ENCODE data around the gene JAG1. TPM values are rescaled to one million over a fixed set of nuclear protein-coding genes. Genes with fewer than 3 reads are reported as not detected.

JAG1 gene
- total RNA-seq (2021) (38.3 to 45.2 TPM (median 41.6 TPM) in 3 replicates), Bru-seq, nascent RNA (percentile 91 among the genes with signal in this experiment)
- long read RNA-seq, experiment 1, full-length matches to known transcripts: 54 of 98 reads
- long read RNA-seq, experiment 1, partial matches to known transcripts: 27 of 98 reads
- long read RNA-seq, experiment 1, other reads (novel, unspliced or antisense): 17 of 98 reads
- long read RNA-seq, experiment 2, full-length matches to known transcripts: 6 of 25 reads
- long read RNA-seq, experiment 2, partial matches to known transcripts: 15 of 25 reads
- long read RNA-seq, experiment 2, other reads (novel, unspliced or antisense): 4 of 25 reads
- long read RNA-seq, experiment 3, partial matches to known transcripts: 0 of 3 reads
- long read RNA-seq, experiment 3, other reads (novel, unspliced or antisense): 3 of 3 reads

DNA sequence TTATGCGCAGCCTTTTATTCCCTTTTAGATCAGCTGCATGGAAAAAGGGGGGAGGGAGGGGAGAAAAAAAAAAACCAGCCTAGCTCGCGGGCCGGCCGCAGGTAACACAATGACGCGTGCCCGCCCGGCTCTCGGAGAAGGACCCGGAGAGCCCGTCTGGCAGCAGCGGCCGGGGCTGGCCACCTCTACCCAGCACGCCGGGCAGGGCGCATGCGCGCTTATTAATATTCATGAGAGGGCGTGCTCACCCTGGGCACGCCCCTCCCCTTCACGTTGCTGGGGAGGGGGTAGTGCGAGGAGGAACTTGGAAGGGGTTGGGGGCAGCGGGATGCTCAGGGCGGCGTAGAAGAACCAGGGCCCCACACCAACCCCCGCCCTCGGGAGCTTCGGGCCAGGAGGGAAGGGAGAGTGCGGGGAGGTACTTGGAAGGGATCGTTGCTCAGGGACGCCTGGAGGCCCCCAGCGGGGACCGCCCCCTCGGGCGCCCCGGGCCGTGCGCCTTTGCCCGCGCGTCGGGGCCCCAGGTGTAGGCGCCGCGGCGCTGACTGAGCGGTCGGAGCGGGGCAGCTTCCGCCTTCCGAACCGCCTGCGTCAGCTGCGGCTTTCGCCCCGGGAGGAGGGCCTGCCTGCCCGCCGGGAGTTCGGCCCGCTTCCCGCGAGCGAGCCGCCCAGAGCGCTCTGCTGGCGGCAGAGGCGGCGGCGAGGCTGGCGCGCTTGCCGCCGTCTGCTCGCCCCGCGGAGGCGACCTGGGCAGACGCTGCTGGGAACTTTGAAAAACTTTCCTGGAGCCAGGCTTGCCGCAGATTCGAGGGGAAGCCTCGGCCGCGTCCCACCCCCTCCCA, at the start of gene JAG1:
Gene JAG1, minus strand, starts transcription at position 158 of the 842 bp plus-strand sequence. CDS start 469 bp downstream, outside the sequence.
- ATAC-seq: peak; percentile 71
- H3K9me3 Mint-ChIP-seq: no peaks in the 10 kb centered on the region
- DNase-seq (ENCODE audit: low spot score): peak; percentile 95
- H3K4me3 Mint-ChIP-seq: peak within 1 kb of the TSS; percentile 94
- no peaks in the 10 kb centered on the region for H3K27me3 Mint-ChIP-seq (ENCODE audit: low read depth)
- 0 out of 2 replicates have a peak, but pooled peaks cover 2% of the 10 kb centered on the region for H3K36me3 Mint-ChIP-seq
- ChIA-PET POLR2A (interaction anchor here (0.5 to 2.1 kb wide), 13 partner anchors 9 to 1419 kb away, joined by 3 to 12 read pairs (median 3); partner anchors contain the start of genes MKKS, SLX4IP and SNAP25), CTCF (interaction anchor here (0.6 to 3.5 kb wide), 19 partner anchors 9 to 647 kb away, joined by 3 to 22 read pairs (median 4); partner anchors contain the start of gene MKKS)
- H3K27ac Mint-ChIP-seq: peak within 1 kb of the TSS; percentile 98
- H3K4me1 Mint-ChIP-seq: peaks cover 39% of the 10 kb centered on the region
- TF ChIP-seq, protein P1, sequence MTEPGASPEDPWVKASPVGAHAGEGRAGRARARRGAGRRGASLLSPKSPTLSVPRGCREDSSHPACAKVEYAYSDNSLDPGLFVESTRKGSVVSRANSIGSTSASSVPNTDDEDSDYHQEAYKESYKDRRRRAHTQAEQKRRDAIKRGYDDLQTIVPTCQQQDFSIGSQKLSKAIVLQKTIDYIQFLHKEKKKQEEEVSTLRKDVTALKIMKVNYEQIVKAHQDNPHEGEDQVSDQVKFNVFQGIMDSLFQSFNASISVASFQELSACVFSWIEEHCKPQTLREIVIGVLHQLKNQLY (CRISPR knock-in tag; IDR thresholded peaks at IDR 0.05): no peak
- TF ChIP-seq, protein P2, sequence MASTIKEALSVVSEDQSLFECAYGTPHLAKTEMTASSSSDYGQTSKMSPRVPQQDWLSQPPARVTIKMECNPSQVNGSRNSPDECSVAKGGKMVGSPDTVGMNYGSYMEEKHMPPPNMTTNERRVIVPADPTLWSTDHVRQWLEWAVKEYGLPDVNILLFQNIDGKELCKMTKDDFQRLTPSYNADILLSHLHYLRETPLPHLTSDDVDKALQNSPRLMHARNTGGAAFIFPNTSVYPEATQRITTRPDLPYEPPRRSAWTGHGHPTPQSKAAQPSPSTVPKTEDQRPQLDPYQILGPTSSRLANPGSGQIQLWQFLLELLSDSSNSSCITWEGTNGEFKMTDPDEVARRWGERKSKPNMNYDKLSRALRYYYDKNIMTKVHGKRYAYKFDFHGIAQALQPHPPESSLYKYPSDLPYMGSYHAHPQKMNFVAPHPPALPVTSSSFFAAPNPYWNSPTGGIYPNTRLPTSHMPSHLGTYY (CRISPR knock-in tag; IDR thresholded peaks at IDR 0.05): no peak
- TF ChIP-seq NR2C2 (CRISPR knock-in tag; IDR thresholded peaks at IDR 0.05): no peak
- TF ChIP-seq, protein P3, sequence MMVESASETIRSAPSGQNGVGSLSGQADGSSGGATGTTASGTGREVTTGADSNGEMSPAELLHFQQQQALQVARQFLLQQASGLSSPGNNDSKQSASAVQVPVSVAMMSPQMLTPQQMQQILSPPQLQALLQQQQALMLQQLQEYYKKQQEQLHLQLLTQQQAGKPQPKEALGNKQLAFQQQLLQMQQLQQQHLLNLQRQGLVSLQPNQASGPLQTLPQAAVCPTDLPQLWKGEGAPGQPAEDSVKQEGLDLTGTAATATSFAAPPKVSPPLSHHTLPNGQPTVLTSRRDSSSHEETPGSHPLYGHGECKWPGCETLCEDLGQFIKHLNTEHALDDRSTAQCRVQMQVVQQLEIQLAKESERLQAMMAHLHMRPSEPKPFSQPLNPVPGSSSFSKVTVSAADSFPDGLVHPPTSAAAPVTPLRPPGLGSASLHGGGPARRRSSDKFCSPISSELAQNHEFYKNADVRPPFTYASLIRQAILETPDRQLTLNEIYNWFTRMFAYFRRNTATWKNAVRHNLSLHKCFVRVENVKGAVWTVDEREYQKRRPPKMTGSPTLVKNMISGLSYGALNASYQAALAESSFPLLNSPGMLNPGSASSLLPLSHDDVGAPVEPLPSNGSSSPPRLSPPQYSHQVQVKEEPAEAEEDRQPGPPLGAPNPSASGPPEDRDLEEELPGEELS (CRISPR knock-in tag; IDR thresholded peaks at IDR 0.05): 0 out of 2 replicates have a peak, but pooled peaks have one; percentile 23
- TF ChIP-seq ZNF423 (CRISPR knock-in tag; IDR thresholded peaks at IDR 0.05): peak; percentile 84
- TF ChIP-seq, protein P4, sequence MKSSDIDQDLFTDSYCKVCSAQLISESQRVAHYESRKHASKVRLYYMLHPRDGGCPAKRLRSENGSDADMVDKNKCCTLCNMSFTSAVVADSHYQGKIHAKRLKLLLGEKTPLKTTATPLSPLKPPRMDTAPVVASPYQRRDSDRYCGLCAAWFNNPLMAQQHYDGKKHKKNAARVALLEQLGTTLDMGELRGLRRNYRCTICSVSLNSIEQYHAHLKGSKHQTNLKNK (CRISPR knock-in tag; IDR thresholded peaks at IDR 0.05): no peak
- TF ChIP-seq, protein P5, sequence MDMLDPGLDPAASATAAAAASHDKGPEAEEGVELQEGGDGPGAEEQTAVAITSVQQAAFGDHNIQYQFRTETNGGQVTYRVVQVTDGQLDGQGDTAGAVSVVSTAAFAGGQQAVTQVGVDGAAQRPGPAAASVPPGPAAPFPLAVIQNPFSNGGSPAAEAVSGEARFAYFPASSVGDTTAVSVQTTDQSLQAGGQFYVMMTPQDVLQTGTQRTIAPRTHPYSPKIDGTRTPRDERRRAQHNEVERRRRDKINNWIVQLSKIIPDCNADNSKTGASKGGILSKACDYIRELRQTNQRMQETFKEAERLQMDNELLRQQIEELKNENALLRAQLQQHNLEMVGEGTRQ (CRISPR knock-in tag; IDR thresholded peaks at IDR 0.05): 0 out of 2 replicates have a peak, but pooled peaks have one; percentile 15
- TF ChIP-seq, protein P6, sequence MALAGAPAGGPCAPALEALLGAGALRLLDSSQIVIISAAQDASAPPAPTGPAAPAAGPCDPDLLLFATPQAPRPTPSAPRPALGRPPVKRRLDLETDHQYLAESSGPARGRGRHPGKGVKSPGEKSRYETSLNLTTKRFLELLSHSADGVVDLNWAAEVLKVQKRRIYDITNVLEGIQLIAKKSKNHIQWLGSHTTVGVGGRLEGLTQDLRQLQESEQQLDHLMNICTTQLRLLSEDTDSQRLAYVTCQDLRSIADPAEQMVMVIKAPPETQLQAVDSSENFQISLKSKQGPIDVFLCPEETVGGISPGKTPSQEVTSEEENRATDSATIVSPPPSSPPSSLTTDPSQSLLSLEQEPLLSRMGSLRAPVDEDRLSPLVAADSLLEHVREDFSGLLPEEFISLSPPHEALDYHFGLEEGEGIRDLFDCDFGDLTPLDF (CRISPR knock-in tag; IDR thresholded peaks at IDR 0.05): no peak
- TF ChIP-seq, protein P7, sequence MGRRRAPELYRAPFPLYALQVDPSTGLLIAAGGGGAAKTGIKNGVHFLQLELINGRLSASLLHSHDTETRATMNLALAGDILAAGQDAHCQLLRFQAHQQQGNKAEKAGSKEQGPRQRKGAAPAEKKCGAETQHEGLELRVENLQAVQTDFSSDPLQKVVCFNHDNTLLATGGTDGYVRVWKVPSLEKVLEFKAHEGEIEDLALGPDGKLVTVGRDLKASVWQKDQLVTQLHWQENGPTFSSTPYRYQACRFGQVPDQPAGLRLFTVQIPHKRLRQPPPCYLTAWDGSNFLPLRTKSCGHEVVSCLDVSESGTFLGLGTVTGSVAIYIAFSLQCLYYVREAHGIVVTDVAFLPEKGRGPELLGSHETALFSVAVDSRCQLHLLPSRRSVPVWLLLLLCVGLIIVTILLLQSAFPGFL (CRISPR knock-in tag; IDR thresholded peaks at IDR 0.05; ENCODE audit: borderline replicate concordance): no peak
- no peak for TF ChIP-seq MXD4 (CRISPR knock-in tag; IDR thresholded peaks at IDR 0.05; ENCODE audit: borderline replicate concordance)
- TF ChIP-seq HMGA2 (CRISPR knock-in tag; IDR thresholded peaks at IDR 0.05): no peak
- TF ChIP-seq ZNF416 (CRISPR knock-in tag; IDR thresholded peaks at IDR 0.05): peak; percentile 70; the same call in 1 of the 2 replicates
- TF ChIP-seq PRRX2 (CRISPR knock-in tag; IDR thresholded peaks at IDR 0.05): no peak
- TF ChIP-seq ETV6 (CRISPR knock-in tag; IDR thresholded peaks at IDR 0.05): peak; percentile 10
- TF ChIP-seq, protein P8, sequence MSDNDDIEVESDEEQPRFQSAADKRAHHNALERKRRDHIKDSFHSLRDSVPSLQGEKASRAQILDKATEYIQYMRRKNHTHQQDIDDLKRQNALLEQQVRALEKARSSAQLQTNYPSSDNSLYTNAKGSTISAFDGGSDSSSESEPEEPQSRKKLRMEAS (CRISPR knock-in tag; IDR thresholded peaks at IDR 0.05): 0 out of 2 replicates have a peak, but pooled peaks have one; percentile 7
- TF ChIP-seq, protein P9, sequence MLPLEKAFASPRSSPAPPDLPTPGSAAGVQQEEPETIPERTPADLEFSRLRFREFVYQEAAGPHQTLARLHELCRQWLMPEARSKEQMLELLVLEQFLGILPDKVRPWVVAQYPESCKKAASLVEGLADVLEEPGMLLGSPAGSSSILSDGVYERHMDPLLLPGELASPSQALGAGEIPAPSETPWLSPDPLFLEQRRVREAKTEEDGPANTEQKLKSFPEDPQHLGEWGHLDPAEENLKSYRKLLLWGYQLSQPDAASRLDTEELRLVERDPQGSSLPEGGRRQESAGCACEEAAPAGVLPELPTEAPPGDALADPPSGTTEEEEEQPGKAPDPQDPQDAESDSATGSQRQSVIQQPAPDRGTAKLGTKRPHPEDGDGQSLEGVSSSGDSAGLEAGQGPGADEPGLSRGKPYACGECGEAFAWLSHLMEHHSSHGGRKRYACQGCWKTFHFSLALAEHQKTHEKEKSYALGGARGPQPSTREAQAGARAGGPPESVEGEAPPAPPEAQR (CRISPR knock-in tag; IDR thresholded peaks at IDR 0.05): no peak
- TF ChIP-seq MYBL2 (CRISPR knock-in tag; IDR thresholded peaks at IDR 0.05): no peak
- TF ChIP-seq, protein P10, sequence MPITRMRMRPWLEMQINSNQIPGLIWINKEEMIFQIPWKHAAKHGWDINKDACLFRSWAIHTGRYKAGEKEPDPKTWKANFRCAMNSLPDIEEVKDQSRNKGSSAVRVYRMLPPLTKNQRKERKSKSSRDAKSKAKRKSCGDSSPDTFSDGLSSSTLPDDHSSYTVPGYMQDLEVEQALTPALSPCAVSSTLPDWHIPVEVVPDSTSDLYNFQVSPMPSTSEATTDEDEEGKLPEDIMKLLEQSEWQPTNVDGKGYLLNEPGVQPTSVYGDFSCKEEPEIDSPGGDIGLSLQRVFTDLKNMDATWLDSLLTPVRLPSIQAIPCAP (CRISPR knock-in tag; IDR thresholded peaks at IDR 0.05): no peak
- TF ChIP-seq, protein P11, sequence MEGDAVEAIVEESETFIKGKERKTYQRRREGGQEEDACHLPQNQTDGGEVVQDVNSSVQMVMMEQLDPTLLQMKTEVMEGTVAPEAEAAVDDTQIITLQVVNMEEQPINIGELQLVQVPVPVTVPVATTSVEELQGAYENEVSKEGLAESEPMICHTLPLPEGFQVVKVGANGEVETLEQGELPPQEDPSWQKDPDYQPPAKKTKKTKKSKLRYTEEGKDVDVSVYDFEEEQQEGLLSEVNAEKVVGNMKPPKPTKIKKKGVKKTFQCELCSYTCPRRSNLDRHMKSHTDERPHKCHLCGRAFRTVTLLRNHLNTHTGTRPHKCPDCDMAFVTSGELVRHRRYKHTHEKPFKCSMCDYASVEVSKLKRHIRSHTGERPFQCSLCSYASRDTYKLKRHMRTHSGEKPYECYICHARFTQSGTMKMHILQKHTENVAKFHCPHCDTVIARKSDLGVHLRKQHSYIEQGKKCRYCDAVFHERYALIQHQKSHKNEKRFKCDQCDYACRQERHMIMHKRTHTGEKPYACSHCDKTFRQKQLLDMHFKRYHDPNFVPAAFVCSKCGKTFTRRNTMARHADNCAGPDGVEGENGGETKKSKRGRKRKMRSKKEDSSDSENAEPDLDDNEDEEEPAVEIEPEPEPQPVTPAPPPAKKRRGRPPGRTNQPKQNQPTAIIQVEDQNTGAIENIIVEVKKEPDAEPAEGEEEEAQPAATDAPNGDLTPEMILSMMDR (IDR thresholded peaks at IDR 0.05): no peak
- no peak for TF ChIP-seq NFE2L1 (CRISPR knock-in tag; IDR thresholded peaks at IDR 0.05)
- no peak for TF ChIP-seq JUN (CRISPR knock-in tag; IDR thresholded peaks at IDR 0.05)
